HepG2 (cell line): Measurements from ENCODE around the gene ADGRB3. TPM values are rescaled to one million over a fixed set of nuclear protein-coding genes. Genes with fewer than 3 reads are reported as not detected.

Experiments used
- ATAC-seq: fragments of 200-7000 bp; cut with Tn5 transposase; 3 replicates; pipeline ENCODE4 v1.9.1; 2020; ENCODE audit warnings: mild to moderate bottlenecking, moderate library complexity
- BruUV-seq: library from RNA; stranded (reverse); fragments of 400-500 nt; replicated peaks from 2 replicates; lab custom pipeline; 2021; lab: Mats Ljungman, UMichigan
- CTCF ChIA-PET: fragments of 300-600 bp; formaldehyde crosslinking; extraction: SDS; loops from one replicate; lab custom pipeline; 2021; ENCODE audit warnings: low total read pairs, inconsistent platforms, low intra/inter-chr PET ratio; lab: Yijun Ruan, JAX
- POLR2A ChIA-PET: fragments of 350-600 bp; sonication (Branson Sonifier 250); formaldehyde crosslinking; loops from one replicate; lab custom pipeline; 2020; ENCODE audit warnings: antibody characterized with exemption, inconsistent platforms; lab: Yijun Ruan, JAX
- DNase-seq: peaks from one replicate; pipeline ENCODE4 v3.0.0-alpha.2; 2015; ENCODE audit warnings: low spot score
- FAIRE-seq: peaks from 3 replicates; lab custom pipeline; 2011; peaks lifted over from hg19 to GRCh38; lab: Jason Lieb, UNC
- H2AFZ ChIP-seq: one replicate; pipeline ENCODE4 v1.6.1; 2011; ENCODE audit warnings: low read length, inconsistent platforms
- H3K27ac ChIP-seq: fragments of 300-600 bp; 3 replicates; pipeline ENCODE4 v1.8.0; 2011; ENCODE audit warnings: mixed run types, mild to moderate bottlenecking, mixed read lengths, low read length, inconsistent platforms; ENCODE audit not compliant: insufficient read depth; ENCODE audit errors: extremely low read length
- H3K27me3 ChIP-seq, 2 experiments: fragments of 200-600 bp in 1 of 2; 2 replicates in 1 of 2; 3 replicates in 1 of 2; pipeline versions ENCODE4 v1.6.0 to v1.8.0; 2011; ENCODE audit warnings: low read length in 2 of 2, mild to moderate bottlenecking in 2 of 2, moderate library complexity in 2 of 2, inconsistent platforms in 1 of 2; ENCODE audit not compliant: insufficient read depth in 2 of 2, control insufficient read depth in 1 of 2
- H3K36me3 ChIP-seq, 2 experiments: fragments of 200-600 bp in 1 of 2; replicated peaks in 1 of 2; 2 replicates in 1 of 2; 3 replicates in 1 of 2; pipeline versions ENCODE4 v1.5.1 to v1.8.0; 2011; ENCODE audit warnings: low read length in 2 of 2, inconsistent platforms in 1 of 2; ENCODE audit not compliant: insufficient read depth in 2 of 2, control insufficient read depth in 1 of 2
- H3K4me1 ChIP-seq: 2 replicates; pipeline ENCODE4 v1.5.1; 2012; ENCODE audit warnings: low read length, inconsistent platforms; ENCODE audit not compliant: insufficient read depth
- H3K4me2 ChIP-seq: 2 replicates; pipeline ENCODE4 v1.6.0; 2011; ENCODE audit warnings: low read depth, low read length, inconsistent platforms
- H3K4me3 ChIP-seq, 3 experiments: fragments of 200-600 bp in 1 of 3; sonication (generic), shearing (Covaris generic) in 1 of 3; replicated peaks in 1 of 3; 2 replicates each; pipeline ENCODE4 v1.5.1; 2011 to 2016; ENCODE audit warnings: low read length in 3 of 3, inconsistent platforms in 2 of 3, low read depth in 2 of 3, mild to moderate bottlenecking in 2 of 3, control low read depth in 1 of 3, mixed read lengths in 1 of 3; ENCODE audit not compliant: insufficient read depth in 1 of 3
- H3K79me2 ChIP-seq: one replicate; pipeline ENCODE4 v1.6.1; 2011; ENCODE audit warnings: low read length, inconsistent platforms; ENCODE audit not compliant: insufficient read depth
- H3K9ac ChIP-seq: 2 replicates; pipeline ENCODE4 v1.6.0; 2011; ENCODE audit warnings: mild to moderate bottlenecking, low read depth, low read length, inconsistent platforms; ENCODE audit not compliant: insufficient read depth
- H3K9me3 ChIP-seq: 2 replicates; pipeline ENCODE4 v1.5.1; 2012; ENCODE audit warnings: mild to moderate bottlenecking, low read length
- H4K20me1 ChIP-seq: 2 replicates; pipeline ENCODE4 v1.6.0; 2011; ENCODE audit warnings: inconsistent platforms, mild to moderate bottlenecking, low read length, moderate library complexity; ENCODE audit not compliant: insufficient read depth
- ASH2L ChIP-seq: fragments of 300-600, 200-600 bp; sonication (generic); IDR thresholded peaks from 2 replicates; pipeline ENCODE4 v1.7.0; 2017; ENCODE audit warnings: low read depth, mild to moderate bottlenecking, moderate library complexity, mixed read lengths, low read length; ENCODE audit not compliant: insufficient read length
- FOXP1 ChIP-seq, 2 experiments: fragments of 450-650 bp in 1 of 2; IDR thresholded peaks; 2 replicates each; pipeline ENCODE4 v1.6.1; 2017 to 2018; ENCODE audit warnings: antibody characterized with exemption in 1 of 2
- GPN1 ChIP-seq: sonication (generic); formaldehyde crosslinking; IDR thresholded peaks from 2 replicates; pipeline ENCODE4 v1.5.1; 2020; ENCODE audit warnings: missing genetic modification reagents, borderline replicate concordance
- HBP1 ChIP-seq: IDR thresholded peaks from 2 replicates; pipeline ENCODE4 v1.6.1; 2016; ENCODE audit warnings: low read depth, control low read depth
- JUN ChIP-seq: sonication (generic); formaldehyde crosslinking; IDR thresholded peaks from 2 replicates; pipeline ENCODE4 v1.4.0; 2020; ENCODE audit warnings: mild to moderate bottlenecking, missing genetic modification reagents
- KDM5A ChIP-seq: fragments of 200-600 bp; sonication (generic); IDR thresholded peaks from 2 replicates; pipeline ENCODE4 v1.7.0; 2018; ENCODE audit warnings: antibody characterized with exemption, mild to moderate bottlenecking, low read length, borderline replicate concordance
- MAZ ChIP-seq, 2 experiments: sonication (generic) in 1 of 2; formaldehyde crosslinking in 1 of 2; IDR thresholded peaks; 2 replicates each; pipeline versions ENCODE4 v1.5.0 to v1.6.1; 2012 to 2020; ENCODE audit warnings: low read depth in 2 of 2, mild to moderate bottlenecking in 2 of 2, borderline replicate concordance in 1 of 2, improper control_type of control experiment in 1 of 2, low read length in 1 of 2, missing genetic modification reagents in 1 of 2, moderate library complexity in 1 of 2
- NFIB ChIP-seq: sonication (generic); formaldehyde crosslinking; IDR thresholded peaks from 2 replicates; pipeline ENCODE4 v1.9.0; 2021; ENCODE audit warnings: missing genetic modification reagents, mild to moderate bottlenecking, borderline replicate concordance
- PRPF4 ChIP-seq: fragments of 200-400 bp; formaldehyde crosslinking; IDR thresholded peaks from 2 replicates; pipeline ENCODE4 v1.6.1; 2016; ENCODE audit warnings: low read length, low read depth; ENCODE audit not compliant: poor library complexity, severe bottlenecking
- SIN3A ChIP-seq: IDR thresholded peaks from 2 replicates; pipeline ENCODE4 v1.6.1; 2011; ENCODE audit warnings: low read depth, mild to moderate bottlenecking, control low read depth, low read length, borderline replicate concordance
- SYNCRIP ChIP-seq: fragments of 200-400 bp; formaldehyde crosslinking; IDR thresholded peaks from 2 replicates; pipeline ENCODE4 v1.6.1; 2018; ENCODE audit warnings: mild to moderate bottlenecking, low read depth, low read length; ENCODE audit not compliant: insufficient read depth
- TAF15 ChIP-seq: fragments of 200-400 bp; formaldehyde crosslinking; IDR thresholded peaks from one replicate; pipeline ENCODE4 v1.6.1; 2018; ENCODE audit warnings: mild to moderate bottlenecking, low read depth, low read length; ENCODE audit not compliant: poor library complexity, severe bottlenecking
- TGIF2 ChIP-seq: IDR thresholded peaks from 2 replicates; pipeline ENCODE4 v1.6.1; 2016; ENCODE audit warnings: control low read depth, missing compliant biosample characterization
- TP53 ChIP-seq: sonication (generic); formaldehyde crosslinking; conservative IDR thresholded peaks from 2 replicates; pipeline ENCODE4 v1.4.0; 2020; ENCODE audit warnings: missing genetic modification reagents
- ZNF180 ChIP-seq: sonication (generic); formaldehyde crosslinking; IDR thresholded peaks from 2 replicates; pipeline ENCODE4 v1.4.0; 2020; ENCODE audit warnings: low read depth, missing genetic modification reagents, borderline replicate concordance
- ZNF432 ChIP-seq: sonication (generic); formaldehyde crosslinking; IDR thresholded peaks from 2 replicates; pipeline ENCODE4 v1.5.0; 2020; ENCODE audit warnings: missing genetic modification reagents, mild to moderate bottlenecking, borderline replicate concordance
- ZNF644 ChIP-seq: IDR thresholded peaks from 2 replicates; pipeline ENCODE4 v1.6.1; 2016; ENCODE audit warnings: low read depth
- ZNF788 ChIP-seq: sonication (generic); formaldehyde crosslinking; IDR thresholded peaks from 2 replicates; pipeline ENCODE4 v1.5.0; 2020; ENCODE audit warnings: mild to moderate bottlenecking, missing genetic modification reagents, borderline replicate concordance
- WGBS: methylation state at CpG from one replicate; pipeline ENCODE4 v1.1.6; 2017; ENCODE audit warnings: low lambda C conversion rate; 5-methylcytosine and 5-hydroxymethylcytosine counted together
- in situ Hi-C: cut with HindIII; loops from 2 replicates; pipeline ENCODE4 v1.10.0; 2017; ENCODE audit warnings: low pct_unique_long_range_greater_than_20kb; ENCODE audit not compliant: extremely low pct_ligation_motif_present
- intact Hi-C: fragments of 100-400 bp; cut with micrococcal nuclease; formaldehyde crosslinking; loops from one replicate; pipeline ENCODE4 v1.10.0; 2022; ENCODE audit not compliant: unreplicated experiment
- polyA plus RNA-seq, 8 experiments: library from polyadenylated mRNA; depleted of rRNA in 3 of 8; stranded (reverse) in 7 of 8; unstranded in 1 of 8; fragments of >200 nt; fragmentation: Illumina TruSeq in 4 of 8; extraction: Trizol in 4 of 8; gene quantifications; 2 replicates each; pipeline versions ENCODE4 v1.2.1 to v1.2.3, GENCODE V29; 2011 to 2016; ENCODE audit warnings: low read depth in 4 of 8, missing spikeins in 1 of 8, mixed read lengths in 1 of 8; ENCODE audit not compliant: insufficient read depth in 1 of 8
- total RNA-seq, 5 experiments: library from RNA; depleted of rRNA; stranded (reverse); fragments of >200 nt; fragmentation: Illumina TruSeq; extraction: Trizol; gene quantifications; 2 replicates each; pipeline ENCODE4 v1.2.3, GENCODE V29; 2016; ENCODE audit warnings: low read depth in 1 of 5
- TF ChIP-seq, protein P1 (sequence below): sonication (generic); formaldehyde crosslinking; IDR thresholded peaks from 2 replicates; pipeline ENCODE4 v1.4.0; 2020; ENCODE audit warnings: mild to moderate bottlenecking, missing genetic modification reagents

The ADGRB3 gene
- total and polyA plus RNA-seq, 2 of the 13 experiments (the other 11 are each of a cell fraction or from before 2014, with no cell fraction given) = not detected

DNA sequence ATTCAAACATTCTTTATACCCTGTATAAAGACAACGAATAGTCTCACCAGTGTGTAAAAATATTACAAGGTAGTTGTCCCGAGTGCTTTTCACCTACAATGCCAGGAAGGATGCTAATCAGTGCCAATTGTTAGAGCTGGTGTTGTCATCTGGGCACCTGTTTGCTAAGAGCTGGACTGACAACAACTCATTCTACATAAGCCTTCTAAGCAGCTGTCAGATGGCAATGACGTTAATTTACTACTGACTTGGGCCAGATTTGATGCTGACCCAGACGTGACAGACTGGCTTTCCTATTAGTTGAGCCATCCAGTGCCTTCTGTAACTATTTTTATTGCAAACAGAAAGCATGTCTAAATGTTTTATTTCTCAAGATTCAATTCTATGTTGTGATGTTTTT, 355.2 kb downstream of the ADGRB3 start (continued):
- TF ChIP-seq TGIF2 (CRISPR knock-in tag) (no peak), HBP1 (no peak)

GRCh38 chr6:68993911-68994310, 358.8 kb downstream of the ADGRB3 start:
- Histone ChIP-seq H3K4me2 (no peak overlapping the region), H3K9ac (no peak overlapping the region), H3K4me3 (no peak overlapping the region), H3K79me2 (no peaks in the 10 kb centered on the region), H4K20me1 (no peaks in the 10 kb centered on the region), H3K4me1 (no peaks in the 10 kb centered on the region), H3K36me3 (no peaks in the 10 kb centered on the region), H3K27ac (no peak overlapping the region), H2AFZ (no peak overlapping the region), H3K9me3 (no peaks in the 10 kb centered on the region), H3K27me3 (no peaks in the 10 kb centered on the region)
- ChIA-PET CTCF (no interaction called here), POLR2A (no interaction called here)
- in situ Hi-C loops (no loop called here), intact Hi-C loops (no loop called here)
- BruUV-seq = no TSS peak
- WGBS = 0% methylated on average over 5 of the region's 5 CpGs
- no peak for ATAC-seq
- FAIRE-seq = no peak
- TF ChIP-seq SIN3A (no peak), TP53 (CRISPR knock-in tag) (no peak), KDM5A (no peak), MAZ (IDR thresholded peaks at IDR 0.05; ENCODE audit: borderline replicate concordance, low read depth, low read length) (no peak), MAZ (CRISPR knock-in tag; IDR thresholded peaks at IDR 0.05; ENCODE audit: low read depth) (no peak), TAF15 (no peak), NFIB (CRISPR knock-in tag) (no peak), SYNCRIP (no peak), ZNF432 (no peak), ZNF788 (no peak), PRPF4 (no peak), JUN (CRISPR knock-in tag) (no peak), GPN1 (CRISPR knock-in tag) (no peak), ASH2L (no peak), ZNF644 (CRISPR knock-in tag) (no peak), ZNF180 (CRISPR knock-in tag) (no peak), FOXP1 (IDR thresholded peaks at IDR 0.05) (no peak), FOXP1 (CRISPR knock-in tag; IDR thresholded peaks at IDR 0.05) (no peak)
- TF ChIP-seq, protein P1, sequence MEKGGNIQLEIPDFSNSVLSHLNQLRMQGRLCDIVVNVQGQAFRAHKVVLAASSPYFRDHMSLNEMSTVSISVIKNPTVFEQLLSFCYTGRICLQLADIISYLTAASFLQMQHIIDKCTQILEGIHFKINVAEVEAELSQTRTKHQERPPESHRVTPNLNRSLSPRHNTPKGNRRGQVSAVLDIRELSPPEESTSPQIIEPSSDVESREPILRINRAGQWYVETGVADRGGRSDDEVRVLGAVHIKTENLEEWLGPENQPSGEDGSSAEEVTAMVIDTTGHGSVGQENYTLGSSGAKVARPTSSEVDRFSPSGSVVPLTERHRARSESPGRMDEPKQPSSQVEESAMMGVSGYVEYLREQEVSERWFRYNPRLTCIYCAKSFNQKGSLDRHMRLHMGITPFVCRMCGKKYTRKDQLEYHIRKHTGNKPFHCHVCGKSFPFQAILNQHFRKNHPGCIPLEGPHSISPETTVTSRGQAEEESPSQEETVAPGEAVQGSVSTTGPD = no peak
- no peak for DNase-seq
